SK-N-SH treated with all-trans-retinoic acid at 6 μM for 48 hours (cell line): ENCODE data around the gene FLRT1.

Source experiments
- CREB5 ChIP-seq: fragments of 250-450 bp; sonication (Bioruptor Pico); IDR thresholded peaks from 2 replicates; pipeline ENCODE4 v1.5.1; 2020; ENCODE audit warnings: low read depth, mild to moderate bottlenecking, moderate library complexity
- CSRNP3 ChIP-seq: fragments of 250-450 bp; sonication (Bioruptor Pico); IDR thresholded peaks from 2 replicates; pipeline ENCODE4 v1.5.1; 2021; ENCODE audit warnings: mild to moderate bottlenecking, moderate library complexity
- ZFP3 ChIP-seq: fragments of 250-450 bp; sonication (Bioruptor Pico); IDR thresholded peaks from 2 replicates; pipeline ENCODE4 v1.5.0; 2020; ENCODE audit warnings: mild to moderate bottlenecking, moderate library complexity
- ZFP30 ChIP-seq: fragments of 450-650 bp; formaldehyde crosslinking; IDR thresholded peaks from 2 replicates; pipeline ENCODE4 v1.5.0; 2022; ENCODE audit warnings: mild to moderate bottlenecking, moderate library complexity
- ZNF70 ChIP-seq: fragments of 450-650 bp; formaldehyde crosslinking; IDR thresholded peaks from 2 replicates; pipeline ENCODE4 v1.5.0; 2020; ENCODE audit warnings: mild to moderate bottlenecking, moderate library complexity

- TF ChIP-seq ZFP3: no peak
- TF ChIP-seq CSRNP3 (CRISPR knock-in tag): no peak
- no peak for TF ChIP-seq ZNF70
- no peak for TF ChIP-seq CREB5 (CRISPR knock-in tag)
- no peak for TF ChIP-seq ZFP30 (CRISPR knock-in tag)
These were observed 26.7 kb downstream of the FLRT1 start for GRCh38 chr11:64062185-64063039.
